Activated T-helper 1 cell treated with anti-CD3 and anti-CD28 coated beads, Interleukin-12 subunit alpha, Interleukin-12 subunit beta, Interleukin-2, Interleukin-4 antibody, amounts not matched to agents 30 ng/mL and 10 ng/mL and 1 ng/mL, durations not matched to agents 14 hours and 24 hours and 36 hours (primary cell): ENCODE measurements around the gene ACVRL1. TPM values are rescaled to one million over a fixed set of nuclear protein-coding genes. Genes with fewer than 3 reads are reported as not detected.

ENCODE experiments used
- DNase-seq: peaks from one replicate; pipeline ENCODE4 v3.0.0; 2021; ENCODE audit warnings: low spot score
- H3K27ac Mint-ChIP-seq: one replicate; pipeline ENCODE4 v1.8.0; 2021; ENCODE audit warnings: mild to moderate bottlenecking, mixed read lengths
- H3K27me3 Mint-ChIP-seq: one replicate; pipeline ENCODE4 v1.8.0; 2022; ENCODE audit warnings: mild to moderate bottlenecking, moderate library complexity, mixed read lengths; ENCODE audit not compliant: insufficient read depth
- H3K36me3 Mint-ChIP-seq: one replicate; pipeline ENCODE4 v1.8.0; 2021; ENCODE audit warnings: low read depth, mixed read lengths
- H3K4me1 Mint-ChIP-seq: one replicate; pipeline ENCODE4 v1.8.0; 2021; ENCODE audit warnings: low read depth, mixed read lengths
- H3K4me3 Mint-ChIP-seq: one replicate; pipeline ENCODE4 v1.8.0; 2021; ENCODE audit warnings: mild to moderate bottlenecking, moderate library complexity, mixed read lengths
- H3K9me3 Mint-ChIP-seq: one replicate; pipeline ENCODE4 v1.8.0; 2021; ENCODE audit warnings: mixed read lengths
- intact Hi-C: fragments of 100-400 bp; cut with micrococcal nuclease; formaldehyde crosslinking; loops from one replicate; pipeline ENCODE4 v1.15.1; 2024
- total RNA-seq: library from RNA; stranded (reverse); gene quantifications from 2 replicates; pipeline ENCODE4 v1.2.3, GENCODE V29; 2022

ACVRL1 gene
- total RNA-seq, 1 donor from 2014 or later = not detected

- Mint-ChIP-seq H3K4me3 (no peak overlapping the region), H3K36me3 (peaks cover 8% of the 10 kb centered on the region), H3K27me3 (peaks cover 11% of the 10 kb centered on the region), H3K9me3 (no peaks in the 10 kb centered on the region), H3K27ac (no peak overlapping the region), H3K4me1 (no peaks in the 10 kb centered on the region)
- no peak for DNase-seq
- intact Hi-C loops = no loop called here
Observed at GRCh38 chr12:51962737-51963136, 55.4 kb downstream of the ACVRL1 start.

GRCh38 chr12:51963477-51963876 lies 56.2 kb downstream of the ACVRL1 start:
- Mint-ChIP-seq H3K4me3 (no peak overlapping the region), H3K27me3 (peaks cover 13% of the 10 kb centered on the region), H3K9me3 (no peaks in the 10 kb centered on the region), H3K4me1 (no peaks in the 10 kb centered on the region), H3K27ac (no peak overlapping the region), H3K36me3 (peaks cover 9% of the 10 kb centered on the region)
- no peak for DNase-seq
- intact Hi-C loops = no loop called here

- Mint-ChIP-seq H3K4me1 (peaks cover 50% of the 10 kb centered on the region), H3K27me3 (peaks cover 30% of the 10 kb centered on the region), H3K9me3 (no peaks in the 10 kb centered on the region), H3K36me3 (peaks cover 7% of the 10 kb centered on the region), H3K4me3 (no peak overlapping the region), H3K27ac (no peak overlapping the region)
- intact Hi-C loops = loop anchor here (2.0 to 10.0 kb wide), 4 partner anchors 141 to 575 kb away; partner anchors contain the start of genes GALNT6 and SCN8A
- no peak for DNase-seq
Observed at GRCh38 chr12:51969643-51970042, 62.3 kb downstream of the ACVRL1 start.

- Mint-ChIP-seq H3K9me3 (no peaks in the 10 kb centered on the region), H3K4me1 (peaks cover 64% of the 10 kb centered on the region), H3K27ac (peak overlapping the region; percentile 69), H3K4me3 (peak overlapping the region; percentile 52), H3K36me3 (peaks cover 12% of the 10 kb centered on the region), H3K27me3 (peaks cover 27% of the 10 kb centered on the region)
- DNase-seq = peak; percentile 56
- intact Hi-C loops = loop anchor here (1.0 to 10.0 kb wide), 10 partner anchors 9 to 602 kb away; partner anchors contain the start of genes ACVR1B, ATG101, GALNT6 and SCN8A
Observed at GRCh38 chr12:51970904-51971646, 63.8 kb downstream of the ACVRL1 start.

GRCh38 chr12:51971679-51972421 lies 64.5 kb downstream of the ACVRL1 start:
- DNase-seq = no peak
- Mint-ChIP-seq H3K9me3 (no peaks in the 10 kb centered on the region), H3K4me1 (peaks cover 72% of the 10 kb centered on the region), H3K4me3 (peak overlapping the region; percentile 52), H3K36me3 (peaks cover 12% of the 10 kb centered on the region), H3K27me3 (peaks cover 27% of the 10 kb centered on the region), H3K27ac (peak overlapping the region; percentile 63)
- intact Hi-C loops = loop anchor here (1.0 to 10.0 kb wide), 11 partner anchors 8 to 603 kb away; partner anchors contain the start of genes ACVR1B, ATG101, GALNT6 and SCN8A

GRCh38 chr12:51972422-51972812 lies 65.1 kb downstream of the ACVRL1 start:
- H3K36me3 Mint-ChIP-seq = peaks cover 12% of the 10 kb centered on the region
- no peak for DNase-seq
- H3K27me3 Mint-ChIP-seq = peaks cover 27% of the 10 kb centered on the region
- no peaks in the 10 kb centered on the region for H3K9me3 Mint-ChIP-seq
- H3K4me1 Mint-ChIP-seq = peaks cover 73% of the 10 kb centered on the region
- H3K27ac Mint-ChIP-seq = no peak overlapping the region
- intact Hi-C loops = loop anchor here (2.0 to 10.0 kb wide), 4 partner anchors 152 to 578 kb away; partner anchors contain the start of genes GALNT6 and SCN8A
- peak overlapping the region; percentile 69 for H3K4me3 Mint-ChIP-seq

DNA sequence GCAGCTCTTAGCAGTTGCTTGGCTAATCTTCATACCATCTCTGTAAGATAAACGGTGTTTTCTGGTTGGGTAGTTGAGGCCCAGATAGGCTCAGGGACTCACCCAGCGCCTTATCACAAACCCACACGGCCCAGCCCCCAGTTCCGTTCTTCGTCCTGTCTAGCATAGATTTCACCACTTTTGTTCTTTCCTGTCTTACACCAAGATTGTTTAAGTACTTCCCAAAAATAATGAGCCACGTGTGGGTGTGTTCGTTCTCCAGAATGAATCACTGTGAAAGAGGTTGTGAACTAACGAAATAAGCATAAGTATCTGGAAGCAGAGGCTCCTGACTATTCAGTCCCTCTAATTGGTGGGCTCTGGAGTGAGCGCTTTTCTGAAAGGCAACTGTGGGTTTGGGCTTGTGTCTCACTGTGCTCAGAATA lies 65.6 kb downstream of the ACVRL1 start:
- H3K9me3 Mint-ChIP-seq = no peaks in the 10 kb centered on the region
- peak; percentile 43 for DNase-seq
- H3K36me3 Mint-ChIP-seq = peaks cover 12% of the 10 kb centered on the region
- H3K4me3 Mint-ChIP-seq = peak overlapping the region; percentile 69
- peaks cover 27% of the 10 kb centered on the region for H3K27me3 Mint-ChIP-seq
- peak overlapping the region; percentile 79 for H3K27ac Mint-ChIP-seq
- peaks cover 73% of the 10 kb centered on the region for H3K4me1 Mint-ChIP-seq
- intact Hi-C loops = loop anchor here (2.0 to 10.0 kb wide), 4 partner anchors 152 to 578 kb away; partner anchors contain the start of genes GALNT6 and SCN8A

Other genes starting within 250 kb of the ACVRL1 start
- gene FIGNL2, start 58.8 kb upstream of the ACVRL1 start, total RNA-seq = 0.15 and 0.18 TPM in 2 replicates
- not detected in 2 replicates for gene ANKRD33, start 19.4 kb upstream of the ACVRL1 start, total RNA-seq
- gene ACVR1B, start 44.2 kb downstream of the ACVRL1 start, total RNA-seq = 11.4 and 12.0 TPM in 2 replicates
- 8.9 and 12.8 TPM in 2 replicates for gene TAMALIN, start 99.4 kb downstream of the ACVRL1 start, total RNA-seq
- gene NR4A1, start 143.9 kb downstream of the ACVRL1 start, total RNA-seq = 52.7 and 60.3 TPM in 2 replicates
- gene ATG101, start 162.5 kb downstream of the ACVRL1 start, total RNA-seq = 56.2 and 63.3 TPM in 2 replicates
- gene SMIM41, start 172.2 kb downstream of the ACVRL1 start, total RNA-seq = 0.44 TPM in 1 of 2 replicates, not detected in the other